ENCODE results near the gene MYL7. TPM values are rescaled to one million over a fixed set of nuclear protein-coding genes. Genes with fewer than 3 reads are reported as not detected.

The MYL7 gene
- total RNA-seq, 1 donor from 2014 or later = 1.6 TPM

DNA sequence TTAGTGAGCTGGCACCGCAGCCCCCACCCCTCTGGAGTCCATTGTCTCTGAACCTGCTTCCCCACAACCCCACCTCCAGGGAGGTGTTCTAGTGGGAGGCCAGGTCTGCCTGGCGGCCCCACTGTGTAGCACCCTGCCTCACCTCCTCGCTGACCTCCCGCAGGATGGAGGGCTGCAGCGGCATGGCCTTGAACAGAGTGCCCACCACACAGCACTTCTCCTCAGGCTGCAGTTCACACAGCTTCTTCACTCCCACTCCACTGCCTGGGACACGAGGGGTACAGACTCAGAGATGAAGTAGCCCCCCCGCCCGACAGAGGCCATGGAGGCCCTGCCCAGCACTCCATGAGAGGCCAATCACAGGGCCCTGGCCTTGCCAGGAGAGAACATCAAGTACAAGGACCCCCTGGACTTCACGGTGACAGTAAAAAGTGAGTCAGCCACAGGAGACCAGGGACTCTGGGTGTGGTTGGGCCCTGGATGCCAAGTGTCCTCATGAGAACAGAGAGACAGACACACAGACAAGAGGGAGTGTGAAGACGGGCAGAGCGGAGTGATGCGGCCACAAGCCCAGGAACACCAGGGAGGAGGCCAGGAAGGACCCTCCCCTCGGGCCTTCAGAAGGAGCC lies 23.2 kb downstream of the MYL7 start:
- Histone ChIP-seq H3K36me3 (peaks cover 64% of the 10 kb centered on the region), H3K27me3 (ENCODE audit: low read depth) (no peaks in the 10 kb centered on the region), H3K4me3 (no peak overlapping the region), H3K4me1 (peaks cover 12% of the 10 kb centered on the region), H3K9me3 (no peaks in the 10 kb centered on the region), H3K27ac (no peak overlapping the region)
- TF ChIP-seq, protein P1, sequence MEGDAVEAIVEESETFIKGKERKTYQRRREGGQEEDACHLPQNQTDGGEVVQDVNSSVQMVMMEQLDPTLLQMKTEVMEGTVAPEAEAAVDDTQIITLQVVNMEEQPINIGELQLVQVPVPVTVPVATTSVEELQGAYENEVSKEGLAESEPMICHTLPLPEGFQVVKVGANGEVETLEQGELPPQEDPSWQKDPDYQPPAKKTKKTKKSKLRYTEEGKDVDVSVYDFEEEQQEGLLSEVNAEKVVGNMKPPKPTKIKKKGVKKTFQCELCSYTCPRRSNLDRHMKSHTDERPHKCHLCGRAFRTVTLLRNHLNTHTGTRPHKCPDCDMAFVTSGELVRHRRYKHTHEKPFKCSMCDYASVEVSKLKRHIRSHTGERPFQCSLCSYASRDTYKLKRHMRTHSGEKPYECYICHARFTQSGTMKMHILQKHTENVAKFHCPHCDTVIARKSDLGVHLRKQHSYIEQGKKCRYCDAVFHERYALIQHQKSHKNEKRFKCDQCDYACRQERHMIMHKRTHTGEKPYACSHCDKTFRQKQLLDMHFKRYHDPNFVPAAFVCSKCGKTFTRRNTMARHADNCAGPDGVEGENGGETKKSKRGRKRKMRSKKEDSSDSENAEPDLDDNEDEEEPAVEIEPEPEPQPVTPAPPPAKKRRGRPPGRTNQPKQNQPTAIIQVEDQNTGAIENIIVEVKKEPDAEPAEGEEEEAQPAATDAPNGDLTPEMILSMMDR (IDR thresholded peaks at IDR 0.05) = no peak
- ATAC-seq = no peak
- DNase-seq = no peak
- intact Hi-C loops (cut with DNase I) = no loop called here

DNA sequence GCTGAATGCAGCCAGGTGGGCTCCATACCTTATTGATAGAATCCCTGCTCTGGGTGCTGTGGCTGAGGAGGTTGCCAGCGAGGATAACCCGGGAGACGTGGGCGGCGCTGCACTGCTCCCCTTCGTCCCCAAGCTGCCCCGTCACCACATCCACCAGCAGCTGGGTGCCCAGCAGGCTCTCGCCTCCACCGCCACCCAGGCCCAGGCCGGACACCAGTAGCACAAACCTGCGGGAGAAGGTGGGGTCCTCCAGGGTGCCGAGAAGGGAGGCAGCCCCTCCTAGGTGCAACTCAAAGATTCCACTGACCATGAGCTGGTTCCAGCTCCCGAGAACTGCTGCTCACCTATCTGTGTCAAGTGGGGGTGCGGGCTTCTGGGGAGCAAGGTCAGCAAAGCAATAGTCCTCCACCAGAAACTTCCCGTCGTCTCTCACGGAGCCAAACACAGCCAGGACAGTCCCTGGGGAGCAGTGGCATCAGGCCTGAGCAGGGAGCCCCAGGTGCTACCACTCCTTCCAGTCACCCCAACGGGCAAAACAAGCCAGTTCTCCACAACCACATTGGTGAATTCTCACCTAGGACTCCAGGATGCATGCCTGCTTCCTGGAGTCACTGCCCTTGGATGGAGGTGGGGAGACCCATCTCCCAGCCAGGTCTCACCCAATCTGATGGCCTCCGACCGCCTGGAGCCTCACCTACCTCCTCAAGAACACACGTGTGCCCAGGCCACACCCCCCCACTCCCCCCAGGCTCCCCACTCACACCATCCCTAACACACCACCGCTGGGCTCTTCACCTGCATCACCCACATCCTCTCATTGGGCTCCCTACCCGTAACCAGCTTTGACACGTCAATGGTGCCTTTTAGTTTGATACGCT lies 24.1 kb downstream of the MYL7 start:
- H3K9me3 ChIP-seq = no peaks in the 10 kb centered on the region
- intact Hi-C loops (cut with DNase I) = no loop called here
- ATAC-seq (no peak), DNase-seq (no peak)
- H3K36me3 ChIP-seq = peaks cover 69% of the 10 kb centered on the region
- peaks cover 3% of the 10 kb centered on the region for H3K4me1 ChIP-seq
- H3K27ac ChIP-seq = no peak overlapping the region
- TF ChIP-seq, protein P1 (IDR thresholded peaks at IDR 0.05) = no peak
- H3K4me3 ChIP-seq = no peak overlapping the region
- H3K27me3 ChIP-seq (ENCODE audit: low read depth) = no peaks in the 10 kb centered on the region

DNA sequence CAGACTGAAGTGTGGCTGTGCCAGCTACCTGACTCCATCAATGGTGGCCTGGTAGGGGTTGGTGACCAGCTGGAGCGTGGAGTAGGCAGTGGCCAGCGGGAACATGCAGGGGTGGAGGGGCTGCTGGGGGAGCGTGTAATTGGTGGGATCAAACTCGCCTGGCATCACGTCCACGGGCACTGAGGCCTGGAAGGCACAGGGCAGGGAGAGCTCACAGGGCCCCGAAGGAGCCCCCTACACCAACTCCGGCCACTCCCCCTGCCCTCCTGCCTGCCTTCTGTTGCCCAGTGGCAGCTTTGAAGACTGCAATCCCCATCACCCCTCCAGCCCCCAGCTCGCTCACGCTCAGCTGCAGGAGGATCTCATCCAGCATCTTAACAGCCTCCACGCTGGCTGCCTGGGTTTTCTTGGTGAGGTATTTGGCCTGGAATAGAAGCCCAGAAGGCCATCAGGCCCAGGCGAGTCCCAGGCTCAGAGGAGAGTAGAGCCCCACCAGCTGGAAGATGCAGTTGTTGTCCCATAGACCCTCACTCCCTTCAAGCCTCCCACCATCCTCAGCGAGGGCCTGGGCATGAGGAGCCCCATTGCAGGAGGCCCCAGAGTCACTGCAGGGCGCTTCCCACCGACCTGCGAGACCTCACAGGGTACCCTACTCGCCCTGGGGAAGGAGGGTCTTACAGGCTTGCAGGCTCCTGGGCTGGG lies 24.9 kb downstream of the MYL7 start:
- ATAC-seq = no peak
- intact Hi-C loops (cut with DNase I) = no loop called here
- peaks cover 72% of the 10 kb centered on the region for H3K36me3 ChIP-seq

DNA sequence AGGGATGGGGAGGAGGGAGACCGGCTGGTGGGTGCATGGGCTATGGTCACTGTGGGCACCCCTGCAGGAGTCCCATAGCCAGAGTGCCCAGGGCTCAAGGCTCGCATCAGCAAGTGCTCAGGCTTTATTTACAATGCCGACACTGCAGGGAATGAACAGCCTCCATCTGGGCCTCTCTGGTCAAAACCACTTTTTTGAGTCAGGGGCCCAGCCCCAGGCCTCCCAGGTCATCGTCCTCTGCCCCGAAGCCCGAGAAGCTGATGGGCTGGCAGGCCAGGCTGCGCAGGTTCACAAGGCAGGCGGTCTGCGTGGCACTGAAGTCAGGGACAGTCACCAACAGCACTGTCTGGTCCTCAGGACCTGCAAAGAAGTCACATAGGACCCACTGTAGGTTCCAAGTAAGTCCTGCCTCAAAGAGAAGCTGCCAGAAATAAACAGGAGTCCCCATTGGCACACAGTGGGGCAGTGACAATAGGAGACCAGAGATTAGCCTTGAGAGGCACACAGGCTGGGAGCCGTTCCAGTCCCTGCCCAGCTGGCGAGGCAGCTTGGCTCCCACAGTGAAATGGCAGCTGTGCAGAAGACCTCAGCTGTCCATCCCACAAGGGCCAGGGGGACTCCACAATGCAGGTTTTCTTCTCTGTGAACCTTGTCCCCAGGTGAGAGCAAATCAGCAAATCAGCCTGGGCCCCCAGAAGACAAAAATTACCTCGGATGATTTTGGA lies 26.4 kb downstream of the MYL7 start:
- ATAC-seq (no peak), DNase-seq (no peak)
- intact Hi-C loops (cut with DNase I) = no loop called here
- Histone ChIP-seq H3K27ac (no peak overlapping the region), H3K36me3 (peaks cover 74% of the 10 kb centered on the region), H3K4me3 (no peak overlapping the region), H3K27me3 (ENCODE audit: low read depth) (no peaks in the 10 kb centered on the region), H3K9me3 (no peaks in the 10 kb centered on the region), H3K4me1 (no peaks in the 10 kb centered on the region)
- TF ChIP-seq, protein P1 (IDR thresholded peaks at IDR 0.05) = no peak

More for the DNA sequence above, 24.9 kb downstream of the MYL7 start:
- TF ChIP-seq, protein P1 (IDR thresholded peaks at IDR 0.05) = no peak
- no peaks in the 10 kb centered on the region for H3K27me3 ChIP-seq (ENCODE audit: low read depth)
- H3K4me3 ChIP-seq = no peak overlapping the region
- DNase-seq = no peak
- no peaks in the 10 kb centered on the region for H3K9me3 ChIP-seq
- no peak overlapping the region for H3K27ac ChIP-seq
- H3K4me1 ChIP-seq = no peaks in the 10 kb centered on the region

DNA sequence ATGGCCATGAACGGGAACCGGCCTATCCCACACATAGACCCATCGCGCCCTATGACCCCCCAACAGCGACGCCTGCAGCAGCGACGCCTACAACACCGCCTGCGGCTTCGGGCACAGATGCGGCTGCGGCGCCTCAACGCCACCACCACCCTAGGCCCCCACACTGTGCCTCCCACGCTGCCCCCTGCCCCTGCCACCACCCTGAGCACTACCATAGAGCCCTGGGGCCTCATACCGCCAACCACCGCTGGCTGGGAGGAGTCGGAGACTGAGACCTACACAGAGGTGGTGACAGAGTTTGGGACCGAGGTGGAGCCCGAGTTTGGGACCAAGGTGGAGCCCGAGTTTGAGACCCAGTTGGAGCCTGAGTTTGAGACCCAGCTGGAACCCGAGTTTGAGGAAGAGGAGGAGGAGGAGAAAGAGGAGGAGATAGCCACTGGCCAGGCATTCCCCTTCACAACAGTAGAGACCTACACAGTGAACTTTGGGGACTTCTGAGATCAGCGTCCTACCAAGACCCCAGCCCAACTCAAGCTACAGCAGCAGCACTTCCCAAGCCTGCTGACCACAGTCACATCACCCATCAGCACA lies 27.3 kb downstream of the MYL7 start:
- Histone ChIP-seq H3K4me1 (no peaks in the 10 kb centered on the region), H3K27ac (no peak overlapping the region), H3K27me3 (ENCODE audit: low read depth) (no peaks in the 10 kb centered on the region), H3K4me3 (no peak overlapping the region), H3K36me3 (peaks cover 81% of the 10 kb centered on the region), H3K9me3 (no peaks in the 10 kb centered on the region)
- DNase-seq = no peak
- no peak for ATAC-seq
- intact Hi-C loops (cut with DNase I) = no loop called here
- TF ChIP-seq, protein P1 (IDR thresholded peaks at IDR 0.05) = no peak
